AG10803 (cell line): ENCODE measurements around the gene ATG10.

ENCODE experiments used
- DNase-seq: peaks from one replicate; pipeline ENCODE4 v3.0.0; 2010; ENCODE audit warnings: low read depth
- H3K4me3 ChIP-seq: 2 replicates; pipeline ENCODE4 v1.5.1; 2011; ENCODE audit warnings: mild to moderate bottlenecking, low read length, control low read depth
- TF ChIP-seq, protein P1 (sequence below): conservative IDR thresholded peaks from 2 replicates; pipeline ENCODE4 v1.5.1; 2011; ENCODE audit warnings: mild to moderate bottlenecking, low read length, control low read depth, inconsistent platforms

The ATG10 gene

DNA sequence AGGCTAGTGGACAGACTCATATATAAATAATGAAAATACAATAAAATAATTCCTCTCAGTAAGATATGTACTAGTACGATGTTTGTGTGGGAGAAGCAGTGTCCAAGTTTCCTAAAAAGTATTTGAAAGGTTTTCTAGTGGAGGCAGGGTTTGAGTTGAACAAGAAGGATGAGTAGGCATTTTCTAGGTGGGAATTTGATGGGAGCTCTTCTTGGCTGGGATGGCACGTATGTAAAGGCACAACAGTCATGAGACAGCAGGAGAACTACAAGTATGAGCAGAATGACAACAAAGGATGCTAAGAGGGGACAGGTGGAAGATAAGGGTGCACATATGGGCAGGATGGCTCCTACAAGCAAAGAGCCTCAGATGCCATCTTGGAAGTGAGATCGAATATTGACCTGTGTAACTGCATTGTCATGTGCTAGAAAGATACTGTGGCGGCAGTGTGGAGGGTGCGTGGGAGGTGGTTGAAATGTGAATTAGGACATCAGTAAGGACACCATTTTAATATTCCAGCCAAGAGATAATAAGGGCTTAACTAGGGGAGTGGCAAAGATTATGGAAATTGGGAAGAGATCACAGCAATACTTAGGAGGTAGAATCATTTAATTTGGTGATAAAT lies 170.5 kb downstream of the ATG10 start:
- TF ChIP-seq, protein P1, sequence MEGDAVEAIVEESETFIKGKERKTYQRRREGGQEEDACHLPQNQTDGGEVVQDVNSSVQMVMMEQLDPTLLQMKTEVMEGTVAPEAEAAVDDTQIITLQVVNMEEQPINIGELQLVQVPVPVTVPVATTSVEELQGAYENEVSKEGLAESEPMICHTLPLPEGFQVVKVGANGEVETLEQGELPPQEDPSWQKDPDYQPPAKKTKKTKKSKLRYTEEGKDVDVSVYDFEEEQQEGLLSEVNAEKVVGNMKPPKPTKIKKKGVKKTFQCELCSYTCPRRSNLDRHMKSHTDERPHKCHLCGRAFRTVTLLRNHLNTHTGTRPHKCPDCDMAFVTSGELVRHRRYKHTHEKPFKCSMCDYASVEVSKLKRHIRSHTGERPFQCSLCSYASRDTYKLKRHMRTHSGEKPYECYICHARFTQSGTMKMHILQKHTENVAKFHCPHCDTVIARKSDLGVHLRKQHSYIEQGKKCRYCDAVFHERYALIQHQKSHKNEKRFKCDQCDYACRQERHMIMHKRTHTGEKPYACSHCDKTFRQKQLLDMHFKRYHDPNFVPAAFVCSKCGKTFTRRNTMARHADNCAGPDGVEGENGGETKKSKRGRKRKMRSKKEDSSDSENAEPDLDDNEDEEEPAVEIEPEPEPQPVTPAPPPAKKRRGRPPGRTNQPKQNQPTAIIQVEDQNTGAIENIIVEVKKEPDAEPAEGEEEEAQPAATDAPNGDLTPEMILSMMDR, result no peak
- no peak for DNase-seq
- no peak overlapping the region for H3K4me3 ChIP-seq

DNA sequence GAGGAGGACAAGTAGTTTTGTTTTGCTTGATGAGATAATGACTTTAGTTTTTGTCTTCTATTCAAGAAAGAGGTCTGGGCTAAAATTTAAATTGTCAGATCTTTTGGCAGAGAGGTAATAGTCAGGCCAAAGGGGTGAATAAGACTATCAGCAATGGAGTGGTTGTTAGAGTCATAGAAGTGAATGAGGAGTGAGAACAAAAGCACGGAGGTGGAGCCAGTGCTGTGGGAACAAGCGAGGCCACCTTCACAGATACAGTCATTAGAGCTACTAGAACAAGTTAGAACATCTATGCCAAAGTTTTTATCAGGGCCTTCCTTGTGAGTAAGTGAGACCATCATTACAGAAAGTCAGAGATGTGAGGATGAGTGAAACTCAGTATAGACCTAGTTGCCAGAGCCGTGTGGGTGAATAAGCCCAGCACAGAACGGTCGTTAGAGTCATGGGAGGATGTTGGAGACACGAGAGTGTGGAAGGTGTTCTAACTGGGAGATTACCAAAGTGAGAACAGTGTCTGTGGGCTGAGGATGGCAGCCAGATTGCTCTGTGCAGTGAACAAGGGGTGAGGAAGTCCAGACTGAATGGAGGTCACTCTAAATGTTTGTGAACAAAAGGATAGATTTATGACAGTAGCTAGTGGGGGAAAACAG lies 171.2 kb downstream of the ATG10 start:
- no peak overlapping the region for H3K4me3 ChIP-seq
- DNase-seq, result no peak
- TF ChIP-seq, protein P1, result no peak

DNA sequence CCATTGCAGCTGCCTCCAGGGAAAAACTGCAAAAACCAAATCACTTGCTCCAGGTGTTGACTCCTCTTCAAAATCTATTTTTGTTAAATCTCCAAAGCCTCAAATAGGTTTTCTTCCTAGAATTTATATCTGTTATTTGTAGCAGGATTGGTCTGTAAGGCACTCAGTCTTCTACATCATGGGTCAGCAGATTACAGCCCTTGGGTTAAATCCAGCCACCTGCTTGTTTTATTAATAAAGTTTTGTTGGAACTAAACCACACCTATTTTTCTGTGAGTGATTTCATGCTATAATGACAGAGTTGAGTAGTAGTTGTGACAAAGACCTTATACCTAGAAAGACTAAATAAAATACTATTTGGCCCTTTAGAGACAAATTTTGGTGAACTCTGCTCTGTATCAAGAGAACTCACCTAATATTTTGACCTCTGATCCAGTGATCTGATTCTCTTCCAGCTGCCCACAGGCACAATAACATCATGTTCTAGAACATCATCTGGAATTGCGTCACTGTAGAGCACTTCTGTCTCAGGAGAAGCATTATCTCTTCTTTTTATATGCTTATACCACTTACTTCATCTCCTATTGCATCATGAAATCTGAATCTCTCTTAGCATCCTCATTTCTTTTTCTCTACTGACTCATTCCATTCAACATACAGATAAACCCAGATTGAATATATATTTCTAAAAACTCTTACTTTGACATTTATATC lies 176.2 kb downstream of the ATG10 start:
- TF ChIP-seq, protein P1, result no peak
- no peak overlapping the region for H3K4me3 ChIP-seq
- peak; percentile 64 for DNase-seq

DNA sequence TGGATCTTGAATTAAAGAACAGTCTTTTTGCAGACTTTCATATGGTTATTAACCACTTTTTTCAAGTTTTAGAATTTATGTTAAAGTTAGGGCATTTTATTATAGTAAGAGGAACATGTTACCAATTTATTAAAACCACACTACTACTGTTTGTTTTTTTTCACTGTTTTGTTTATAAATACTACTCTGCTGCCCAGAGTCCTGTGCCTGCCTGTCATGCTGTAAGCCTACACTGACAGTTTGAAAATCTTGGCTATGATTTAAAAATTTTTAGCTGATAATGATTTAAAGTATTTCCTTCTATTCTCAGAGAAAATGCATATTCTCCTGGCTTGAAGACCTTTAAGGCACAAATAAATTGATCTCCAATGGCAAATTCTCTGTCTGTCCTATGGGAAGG lies 177.6 kb downstream of the ATG10 start:
- TF ChIP-seq, protein P1, result no peak
- no peak overlapping the region for H3K4me3 ChIP-seq

DNA sequence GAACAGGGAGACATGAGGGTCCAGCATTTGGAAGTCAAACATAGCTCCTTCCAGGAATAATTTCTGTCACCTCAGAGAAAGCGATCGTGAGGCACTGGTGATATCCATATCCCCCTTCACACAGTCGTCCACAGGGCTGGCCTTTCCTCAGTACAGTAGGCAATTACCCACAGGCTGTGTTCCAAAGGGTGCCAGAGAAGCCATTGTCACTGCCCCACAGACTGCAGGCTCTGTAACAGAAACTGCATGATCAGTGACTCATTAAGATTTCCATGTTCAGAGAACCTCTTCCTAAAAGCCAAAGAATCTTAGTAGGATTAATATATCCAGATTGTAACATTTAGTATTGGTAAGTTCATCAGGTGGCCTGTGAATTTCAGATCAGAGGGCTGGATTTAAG lies 178.7 kb downstream of the ATG10 start:
- no peak for DNase-seq
- no peak overlapping the region for H3K4me3 ChIP-seq
- TF ChIP-seq, protein P1, result no peak

More for the DNA sequence above, 177.6 kb downstream of the ATG10 start:
- DNase-seq, result no peak

DNA sequence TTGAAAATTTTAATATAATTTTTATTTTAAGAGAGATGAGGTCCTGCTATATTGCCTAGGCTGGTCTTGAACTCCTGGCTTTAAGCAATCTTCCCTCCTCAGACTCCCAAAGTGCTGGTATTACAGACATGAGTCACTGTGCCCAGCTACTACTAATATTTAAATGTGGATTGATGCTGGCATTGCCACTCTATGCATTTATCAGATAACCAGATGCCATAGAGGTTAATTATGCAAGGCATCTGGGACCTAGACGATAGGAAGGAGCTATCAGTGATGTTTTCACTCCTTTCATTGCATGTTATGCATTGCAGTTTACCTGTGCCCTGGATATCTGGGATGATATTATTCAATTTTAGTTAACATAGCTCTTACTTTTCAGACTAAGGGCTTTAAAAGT lies 179.4 kb downstream of the ATG10 start:
- DNase-seq, result no peak
- no peak overlapping the region for H3K4me3 ChIP-seq
- TF ChIP-seq, protein P1, result no peak
